Measurements from ENCODE around the gene TTBK1.

DNA sequence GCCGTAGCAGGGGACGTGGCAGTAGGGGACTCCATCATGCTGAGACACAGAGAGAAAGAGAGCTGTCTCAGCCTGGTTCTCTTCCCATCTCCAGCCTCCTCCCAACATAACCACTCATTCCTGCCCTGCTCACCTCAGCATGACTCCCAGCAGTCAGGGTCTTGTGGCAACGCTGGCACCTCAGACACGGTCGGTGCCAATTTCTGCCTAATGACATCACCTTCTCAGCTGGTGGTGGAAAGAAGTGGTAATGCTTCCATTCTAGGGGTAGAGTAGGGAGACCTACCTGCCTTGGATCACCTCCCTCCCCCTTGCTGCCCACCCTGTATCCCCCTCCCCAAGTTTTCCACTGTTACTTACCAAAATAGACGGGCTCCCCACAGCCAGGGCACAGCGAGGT lies 62.8 kb downstream of the TTBK1 start:
- TF ChIP-seq CTCF (IDR thresholded peaks at IDR 0.05) (no peak), POLR2A (IDR thresholded peaks at IDR 0.05) (no peak)
